Stimulated activated CD4-positive, alpha-beta T cell treated with anti-CD3 and anti-CD28 coated beads, Interleukin-2, amount 100 ng/mL, for 48 hours (primary cell): ENCODE results near the gene ADAMTS1.

Source experiments
- DNase-seq, 2 donors: peaks; one replicate each; pipeline ENCODE4 v3.0.0-alpha.2; 2020

ADAMTS1 gene

GRCh38 chr21:26844258-26845065 is 747 bp downstream of the ADAMTS1 start:
- no peak for DNase-seq

GRCh38 chr21:26843933-26844257 is 1.3 kb downstream of the ADAMTS1 start:
- DNase-seq, result no peak

GRCh38 chr21:26842974-26843932 is 2.0 kb downstream of the ADAMTS1 start:
- no peak for DNase-seq

- no peak for DNase-seq
These were observed 2.9 kb downstream of the ADAMTS1 start for GRCh38 chr21:26842300-26842699.

GRCh38 chr21:26840912-26841311 is 4.3 kb downstream of the ADAMTS1 start:
- no peak for DNase-seq

- no peak for DNase-seq
These were observed 5.0 kb downstream of the ADAMTS1 start for GRCh38 chr21:26840201-26840600.

- no peak for DNase-seq
These were observed 7.7 kb downstream of the ADAMTS1 start for GRCh38 chr21:26837539-26837938.

GRCh38 chr21:26836528-26836927 is 8.7 kb downstream of the ADAMTS1 start:
- no peak for DNase-seq

GRCh38 chr21:26835714-26836265 is 9.4 kb downstream of the ADAMTS1 start:
- DNase-seq, result no peak

GRCh38 chr21:26835027-26835713 is 10.0 kb downstream of the ADAMTS1 start:
- DNase-seq, result no peak

- no peak for DNase-seq
These were observed 10.9 kb downstream of the ADAMTS1 start for GRCh38 chr21:26834181-26834905.

- no peak for DNase-seq
These were observed 11.7 kb downstream of the ADAMTS1 start for GRCh38 chr21:26833460-26833939.

GRCh38 chr21:26833011-26833410 is 12.2 kb downstream of the ADAMTS1 start:
- DNase-seq, result no peak

- DNase-seq, result no peak
These were observed 12.7 kb downstream of the ADAMTS1 start for GRCh38 chr21:26832546-26832945.

- no peak for DNase-seq
These were observed 18.4 kb downstream of the ADAMTS1 start for GRCh38 chr21:26826801-26827200.

- no peak for DNase-seq
These were observed 24.7 kb downstream of the ADAMTS1 start for GRCh38 chr21:26820509-26820908.

- no peak for DNase-seq
These were observed 25.4 kb downstream of the ADAMTS1 start for GRCh38 chr21:26819740-26820324.

GRCh38 chr21:26818906-26819305 is 26.3 kb downstream of the ADAMTS1 start:
- no peak for DNase-seq

GRCh38 chr21:26815197-26815596 is 30.0 kb downstream of the ADAMTS1 start:
- no peak for DNase-seq

- DNase-seq, result no peak
These were observed 30.8 kb downstream of the ADAMTS1 start for GRCh38 chr21:26814386-26814785.

- no peak for DNase-seq
These were observed 31.7 kb downstream of the ADAMTS1 start for GRCh38 chr21:26813426-26813998.
